ENCODE data around the gene CYP2A13.
"Not testable (repeated sequence)": the region's sequence is repeated elsewhere in the genome, so short reads cannot be mapped to it uniquely, and the experiment has no call there.

Gene CYP2A13

DNA sequence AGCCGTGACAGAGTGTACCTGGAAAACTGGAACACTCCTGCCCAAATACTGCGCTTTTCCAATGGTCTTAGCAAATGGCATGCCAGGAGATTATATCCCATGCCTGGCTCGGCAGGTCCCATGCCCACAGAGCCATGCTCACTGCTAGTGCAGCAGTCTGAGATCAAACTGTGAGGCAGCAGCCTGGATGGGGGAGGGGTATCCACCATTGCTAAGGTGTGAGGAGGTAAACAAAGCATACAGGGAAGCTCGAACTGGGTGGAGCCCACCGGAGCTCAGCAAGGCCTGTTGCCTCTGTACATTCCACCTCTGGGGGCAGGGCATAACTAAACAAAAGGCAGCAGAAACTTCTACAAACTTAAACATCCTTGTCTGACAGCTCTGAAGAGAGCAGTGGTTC, 10.5 kb downstream of the CYP2A13 start:
- H3K4me3 ChIP-seq (ENCODE audit: low read depth, low read length) = no peak overlapping the region
- TF ChIP-seq, protein P1, sequence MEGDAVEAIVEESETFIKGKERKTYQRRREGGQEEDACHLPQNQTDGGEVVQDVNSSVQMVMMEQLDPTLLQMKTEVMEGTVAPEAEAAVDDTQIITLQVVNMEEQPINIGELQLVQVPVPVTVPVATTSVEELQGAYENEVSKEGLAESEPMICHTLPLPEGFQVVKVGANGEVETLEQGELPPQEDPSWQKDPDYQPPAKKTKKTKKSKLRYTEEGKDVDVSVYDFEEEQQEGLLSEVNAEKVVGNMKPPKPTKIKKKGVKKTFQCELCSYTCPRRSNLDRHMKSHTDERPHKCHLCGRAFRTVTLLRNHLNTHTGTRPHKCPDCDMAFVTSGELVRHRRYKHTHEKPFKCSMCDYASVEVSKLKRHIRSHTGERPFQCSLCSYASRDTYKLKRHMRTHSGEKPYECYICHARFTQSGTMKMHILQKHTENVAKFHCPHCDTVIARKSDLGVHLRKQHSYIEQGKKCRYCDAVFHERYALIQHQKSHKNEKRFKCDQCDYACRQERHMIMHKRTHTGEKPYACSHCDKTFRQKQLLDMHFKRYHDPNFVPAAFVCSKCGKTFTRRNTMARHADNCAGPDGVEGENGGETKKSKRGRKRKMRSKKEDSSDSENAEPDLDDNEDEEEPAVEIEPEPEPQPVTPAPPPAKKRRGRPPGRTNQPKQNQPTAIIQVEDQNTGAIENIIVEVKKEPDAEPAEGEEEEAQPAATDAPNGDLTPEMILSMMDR (IDR thresholded peaks at IDR 0.05; ENCODE audit: low read depth, low read length, missing control alignments) = no peak
- in situ Hi-C loops (cut with HindIII; ENCODE audit: low sequenced_read_pairs) = no loop called here
- DNase-seq (ENCODE audit: low read depth) = no peak

DNA sequence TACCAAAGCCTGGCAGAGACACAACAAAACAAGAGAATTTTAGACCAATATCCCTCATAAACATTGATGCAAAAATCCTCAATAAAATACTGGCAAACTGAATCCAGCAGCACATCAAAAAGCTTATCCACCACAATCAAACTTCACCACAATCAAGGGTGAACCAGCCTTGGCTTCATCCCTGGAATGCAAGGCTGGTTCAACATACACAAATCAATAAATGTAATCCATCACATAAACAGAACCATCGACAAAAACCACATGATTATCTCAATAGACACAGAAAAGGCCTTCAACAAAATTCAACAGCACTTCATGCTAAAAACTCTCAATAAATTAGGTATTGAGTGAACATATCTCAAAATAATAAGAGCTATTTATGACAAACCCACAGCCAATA, 14.0 kb downstream of the CYP2A13 start:
- DNase-seq (ENCODE audit: low read depth); in situ Hi-C loops (cut with HindIII; ENCODE audit: low sequenced_read_pairs); H3K4me3 ChIP-seq (ENCODE audit: low read depth, low read length): not testable (repeated sequence)

DNA sequence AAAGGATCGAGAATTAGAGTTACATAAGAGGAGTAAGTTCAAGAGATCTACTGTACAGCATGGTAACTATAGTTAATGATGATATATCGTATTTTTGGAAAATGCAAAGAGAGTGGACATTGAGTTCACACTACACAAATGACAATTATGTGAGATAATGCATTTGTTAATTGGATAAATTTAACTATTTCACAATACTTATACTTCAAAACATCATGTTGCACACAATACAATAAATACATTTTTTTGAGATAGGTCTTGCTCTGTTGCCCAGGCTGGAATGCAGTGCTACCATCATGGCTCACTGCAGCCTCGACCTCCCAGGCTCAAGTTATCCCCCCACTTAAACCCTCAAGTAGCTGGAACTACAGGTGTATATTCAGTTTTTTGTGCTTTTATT, 17.9 kb downstream of the CYP2A13 start:
- TF ChIP-seq, protein P1 (IDR thresholded peaks at IDR 0.05; ENCODE audit: low read depth, low read length, missing control alignments) = no peak
- H3K4me3 ChIP-seq (ENCODE audit: low read depth, low read length) = no peak overlapping the region
- DNase-seq (ENCODE audit: low read depth) = no peak
- in situ Hi-C loops (cut with HindIII; ENCODE audit: low sequenced_read_pairs) = no loop called here

DNA sequence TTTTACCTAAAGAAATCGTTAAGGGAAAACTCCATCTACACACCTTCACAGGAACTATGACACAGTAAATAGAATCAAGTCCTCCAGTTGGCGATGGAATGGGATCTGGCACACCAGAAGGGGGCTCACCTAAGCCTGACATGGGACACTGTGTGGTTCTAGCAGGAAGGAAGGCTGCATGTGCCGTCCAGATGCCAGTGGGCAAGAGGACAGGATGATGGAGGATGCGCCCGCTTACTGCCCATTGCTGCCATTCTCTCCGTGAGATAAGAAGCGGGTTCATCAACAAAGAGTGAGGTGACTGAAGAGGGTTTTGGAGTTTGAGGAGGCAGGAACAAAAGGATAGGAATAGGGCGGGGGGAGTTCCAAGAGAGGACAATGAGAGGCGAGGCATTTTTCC, 23.0 kb downstream of the CYP2A13 start:
- in situ Hi-C loops (cut with HindIII; ENCODE audit: low sequenced_read_pairs) = no loop called here
- no peak overlapping the region for H3K4me3 ChIP-seq (ENCODE audit: low read depth, low read length)
- TF ChIP-seq, protein P1 (IDR thresholded peaks at IDR 0.05; ENCODE audit: low read depth, low read length, missing control alignments) = no peak
- DNase-seq (ENCODE audit: low read depth) = no peak

DNA sequence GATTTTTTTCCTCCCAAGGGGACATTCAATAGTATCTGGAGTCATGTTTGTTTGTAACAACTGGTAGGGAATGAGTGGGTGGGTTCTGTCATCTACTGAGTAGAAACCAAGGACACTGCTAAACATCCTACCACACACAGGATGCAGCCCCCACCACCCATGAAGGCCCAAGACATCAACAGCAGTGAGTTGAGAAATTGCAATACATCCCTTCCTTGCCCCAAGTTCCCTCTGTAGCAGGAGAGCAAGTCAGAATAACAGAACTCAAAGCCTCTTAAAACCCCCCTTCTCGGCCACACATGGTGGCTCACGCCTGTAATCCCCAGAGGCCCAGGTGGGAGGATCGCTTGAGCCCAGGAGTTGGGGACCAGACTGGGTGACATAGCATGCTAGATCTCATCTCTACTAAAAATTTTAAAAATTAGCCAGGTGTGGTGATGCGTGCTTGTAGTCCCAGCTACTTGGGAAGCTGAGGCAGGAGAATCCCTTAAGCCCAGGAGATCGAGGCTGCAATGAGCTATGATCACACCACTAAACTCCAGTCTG, 23.6 kb downstream of the CYP2A13 start:
- DNase-seq (ENCODE audit: low read depth) = no peak
- TF ChIP-seq, protein P1 (IDR thresholded peaks at IDR 0.05; ENCODE audit: low read depth, low read length, missing control alignments) = no peak

DNA sequence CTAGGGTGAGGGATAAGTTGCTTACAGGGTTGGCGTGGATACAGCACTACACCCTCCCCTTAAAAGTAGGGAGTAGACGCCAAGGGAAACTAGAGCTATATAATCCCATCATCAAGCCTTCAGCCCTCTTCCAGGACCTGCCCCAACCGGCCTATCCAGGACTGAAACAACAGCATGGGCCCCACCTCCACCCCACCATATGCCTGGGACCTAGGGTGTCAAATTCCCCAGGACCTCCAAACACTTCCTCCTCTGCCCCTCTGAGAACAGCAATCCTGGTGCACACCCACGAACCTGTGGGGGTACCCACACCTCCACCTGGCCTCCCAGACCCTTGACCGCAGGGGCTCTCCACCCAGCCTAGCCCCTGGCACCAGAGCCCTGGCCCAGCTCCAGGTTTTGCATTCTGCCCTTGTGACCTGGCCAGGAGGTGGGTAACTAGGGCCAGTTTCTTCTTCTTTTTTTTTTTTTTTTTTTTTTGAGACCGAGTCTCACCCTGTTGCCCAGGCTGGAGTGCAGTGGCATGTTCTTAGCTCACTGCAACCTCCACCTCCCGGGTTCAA, 24.6 kb downstream of the CYP2A13 start:
- no peak overlapping the region for H3K4me3 ChIP-seq (ENCODE audit: low read depth, low read length)
- in situ Hi-C loops (cut with HindIII; ENCODE audit: low sequenced_read_pairs) = no loop called here
- TF ChIP-seq, protein P1 (IDR thresholded peaks at IDR 0.05; ENCODE audit: low read depth, low read length, missing control alignments) = no peak
- DNase-seq (ENCODE audit: low read depth) = no peak

More for the DNA sequence above, 23.6 kb downstream of the CYP2A13 start:
- in situ Hi-C loops (cut with HindIII; ENCODE audit: low sequenced_read_pairs) = no loop called here
- H3K4me3 ChIP-seq (ENCODE audit: low read depth, low read length) = no peak overlapping the region

DNA sequence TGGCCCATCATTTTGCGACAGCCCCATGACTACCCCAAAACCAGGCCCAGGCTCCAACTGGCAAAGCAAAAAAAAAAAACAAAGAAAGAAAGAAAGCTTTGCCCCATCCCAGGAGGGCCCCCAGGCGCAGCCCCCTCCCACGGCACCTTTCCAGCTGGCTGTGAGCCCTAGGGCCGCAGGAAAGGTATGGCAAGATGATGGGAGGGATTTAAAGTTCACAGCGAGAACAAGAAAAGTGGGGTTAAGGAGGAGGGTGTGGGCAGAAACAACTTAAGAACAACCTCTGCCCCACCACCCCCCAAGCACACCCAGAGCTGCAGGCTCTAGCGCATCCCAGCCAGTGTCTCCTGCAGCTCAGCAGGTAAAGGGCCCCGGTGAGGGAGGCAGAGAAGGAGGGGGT, 25.9 kb downstream of the CYP2A13 start, which contains the start of gene CYP2F1:
TSS of gene CYP2F1 (plus strand) at position 301 of the 400 bp plus-strand sequence. CDS start 1,757 bp downstream, outside the sequence.
- in situ Hi-C loops (cut with HindIII; ENCODE audit: low sequenced_read_pairs) = no loop called here
- TF ChIP-seq, protein P1 (IDR thresholded peaks at IDR 0.05; ENCODE audit: low read depth, low read length, missing control alignments) = no peak

More for the DNA sequence above, 25.9 kb downstream of the CYP2A13 start, which contains the start of gene CYP2F1:
- H3K4me3 ChIP-seq (ENCODE audit: low read depth, low read length) = no peak within 1 kb of the TSS
- no peak for DNase-seq (ENCODE audit: low read depth)

Data from astrocyte of the cerebellum (primary cell).